H9 (cell line): ENCODE data around the gene MYO7B. TPM values are rescaled to one million over a fixed set of nuclear protein-coding genes. Genes with fewer than 3 reads are reported as not detected.

Experiments
- DNase-seq: peaks from one replicate; pipeline ENCODE4 v3.0.0-alpha.2; 2017
- H2AFZ ChIP-seq: one replicate; pipeline ENCODE4 v1.6.1; 2013; ENCODE audit warnings: mild to moderate bottlenecking, low read length, control low read depth, moderate library complexity
- H2AK5ac ChIP-seq: 2 replicates; pipeline ENCODE4 v1.6.1; 2013; ENCODE audit warnings: low read length, control low read depth, mixed read lengths; ENCODE audit not compliant: insufficient read length
- H2BK120ac ChIP-seq: one replicate; pipeline ENCODE4 v1.6.1; 2013; ENCODE audit warnings: low read depth, mild to moderate bottlenecking, low read length, control low read depth, inconsistent platforms; ENCODE audit not compliant: poor library complexity, severe bottlenecking
- H2BK12ac ChIP-seq: 2 replicates; pipeline ENCODE4 v1.6.1; 2013; ENCODE audit warnings: low read length, control low read depth, mixed read lengths, low read depth; ENCODE audit not compliant: insufficient read length
- H2BK15ac ChIP-seq: 2 replicates; pipeline ENCODE4 v1.6.1; 2013; ENCODE audit warnings: low read depth, low read length, control low read depth
- H2BK20ac ChIP-seq: one replicate; pipeline ENCODE4 v1.6.1; 2013; ENCODE audit warnings: low read depth, mild to moderate bottlenecking, low read length, control low read depth, inconsistent platforms; ENCODE audit not compliant: poor library complexity, severe bottlenecking
- H2BK5ac ChIP-seq: 2 replicates; pipeline ENCODE4 v1.6.1; 2013; ENCODE audit warnings: low read length, control low read depth, mixed read lengths; ENCODE audit not compliant: insufficient read length
- H3K14ac ChIP-seq: 2 replicates; pipeline ENCODE4 v1.6.1; 2013; ENCODE audit warnings: low read length, control low read depth; ENCODE audit not compliant: insufficient read depth
- H3K18ac ChIP-seq: 2 replicates; pipeline ENCODE4 v1.6.1; 2013; ENCODE audit warnings: low read depth, mild to moderate bottlenecking, mixed read lengths, low read length, control low read depth; ENCODE audit not compliant: insufficient read length
- H3K23ac ChIP-seq: 2 replicates; pipeline ENCODE4 v1.6.1; 2013; ENCODE audit warnings: low read length, control low read depth, mixed read lengths, low read depth; ENCODE audit not compliant: insufficient read length
- H3K23me2 ChIP-seq: 2 replicates; pipeline ENCODE4 v1.6.1; 2013; ENCODE audit warnings: low read depth, mild to moderate bottlenecking, mixed read lengths, low read length, control low read depth; ENCODE audit not compliant: insufficient read length, poor library complexity, severe bottlenecking
- H3K27ac ChIP-seq: 2 replicates; pipeline ENCODE4 v1.5.1; 2013; ENCODE audit warnings: low read length, control low read depth, mixed read lengths, low read depth; ENCODE audit not compliant: insufficient read length
- H3K27me3 ChIP-seq: 2 replicates; pipeline ENCODE4 v1.6.1; 2013; ENCODE audit warnings: low read length, control low read depth, inconsistent platforms; ENCODE audit not compliant: insufficient read depth
- H3K4ac ChIP-seq: 2 replicates; pipeline ENCODE4 v1.6.1; 2013; ENCODE audit warnings: low read depth, mild to moderate bottlenecking, control low read depth, inconsistent platforms, low read length, moderate library complexity
- H3K4me1 ChIP-seq: 2 replicates; pipeline ENCODE4 v1.6.1; 2013; ENCODE audit warnings: low read length, control low read depth, inconsistent platforms; ENCODE audit not compliant: insufficient read depth
- H3K4me2 ChIP-seq: 2 replicates; pipeline ENCODE4 v1.6.1; 2013; ENCODE audit warnings: low read length, control low read depth, mixed read lengths; ENCODE audit not compliant: insufficient read length, insufficient read depth
- H3K56ac ChIP-seq: 2 replicates; pipeline ENCODE4 v1.6.1; 2013; ENCODE audit warnings: low read depth, mild to moderate bottlenecking, mixed read lengths, low read length, control low read depth; ENCODE audit not compliant: insufficient read length
- H3K79me1 ChIP-seq: 2 replicates; pipeline ENCODE4 v1.6.1; 2013; ENCODE audit warnings: low read depth, mild to moderate bottlenecking, moderate library complexity, low read length, control low read depth, inconsistent platforms; ENCODE audit not compliant: insufficient read depth, poor library complexity, severe bottlenecking
- H3K79me2 ChIP-seq: 2 replicates; pipeline ENCODE4 v1.6.1; 2013; ENCODE audit warnings: low read length, control low read depth, inconsistent platforms; ENCODE audit not compliant: insufficient read depth
- H3K9ac ChIP-seq: 2 replicates; pipeline ENCODE4 v1.6.1; 2013; ENCODE audit warnings: low read length, control low read depth, mixed read lengths; ENCODE audit not compliant: insufficient read length; ENCODE audit errors: extremely low read depth
- H3K9me3 ChIP-seq: one replicate; pipeline ENCODE4 v1.6.1; 2013; ENCODE audit warnings: low read depth, low read length, inconsistent platforms; ENCODE audit not compliant: control insufficient read depth
- H3T11ph ChIP-seq: one replicate; pipeline ENCODE4 v1.6.1; 2013; ENCODE audit warnings: mild to moderate bottlenecking, low read length, control low read depth, inconsistent platforms
- H4K20me1 ChIP-seq: one replicate; pipeline ENCODE4 v1.6.1; 2013; ENCODE audit not compliant: control insufficient read depth, insufficient read length, insufficient read depth
- H4K5ac ChIP-seq: 2 replicates; pipeline ENCODE4 v1.6.1; 2013; ENCODE audit warnings: low read depth, mild to moderate bottlenecking, mixed read lengths, low read length, control low read depth; ENCODE audit not compliant: insufficient read length
- H4K8ac ChIP-seq: replicated peaks from 2 replicates; pipeline ENCODE4 v1.6.1; 2013; ENCODE audit warnings: low read length, control low read depth, mixed read lengths, low read depth; ENCODE audit not compliant: insufficient read length
- H4K91ac ChIP-seq: 2 replicates; pipeline ENCODE4 v1.6.1; 2013; ENCODE audit warnings: low read depth, mild to moderate bottlenecking, moderate library complexity, mixed read lengths, low read length, control low read depth; ENCODE audit not compliant: insufficient read length
- H3K27ac Mint-ChIP-seq, 3 experiments: 2 replicates in 2 of 3; 3 replicates in 1 of 3; pipeline ENCODE4 v1.8.0; 2020 to 2021; ENCODE audit warnings: mixed read lengths in 3 of 3, mild to moderate bottlenecking in 1 of 3, moderate library complexity in 1 of 3
- H3K27me3 Mint-ChIP-seq: 2 replicates; pipeline ENCODE4 v1.8.0; 2021; ENCODE audit warnings: low read depth, mild to moderate bottlenecking, moderate library complexity, mixed read lengths
- H3K36me3 Mint-ChIP-seq, 3 experiments: 2 replicates in 2 of 3; 3 replicates in 1 of 3; pipeline ENCODE4 v1.8.0; 2020 to 2021; ENCODE audit warnings: low read depth in 3 of 3, mixed read lengths in 3 of 3; ENCODE audit not compliant: insufficient read depth in 1 of 3
- H3K4me1 Mint-ChIP-seq, 2 experiments: 2 replicates each; pipeline ENCODE4 v1.8.0; 2020; ENCODE audit warnings: mixed read lengths in 2 of 2
- H3K4me3 Mint-ChIP-seq, 2 experiments: 2 replicates in 1 of 2; 3 replicates in 1 of 2; pipeline ENCODE4 v1.8.0; 2020 to 2021; ENCODE audit warnings: mild to moderate bottlenecking in 2 of 2, mixed read lengths in 2 of 2, moderate library complexity in 1 of 2
- H3K9me3 Mint-ChIP-seq, 2 experiments: 2 replicates in 1 of 2; 3 replicates in 1 of 2; pipeline ENCODE4 v1.8.0; 2020; ENCODE audit warnings: mild to moderate bottlenecking in 2 of 2, mixed read lengths in 2 of 2, moderate library complexity in 1 of 2
- CTCF ChIP-seq: fragments of 200-600 bp; sonication (generic); conservative IDR thresholded peaks from 3 replicates; pipeline ENCODE4 v1.8.0; 2021; ENCODE audit warnings: antibody characterized with exemption, mild to moderate bottlenecking
- WGBS: extraction: QIAGEN DNeasy Blood & Tissue Kit; methylation state at CpG from one replicate; pipeline ENCODE4 v1.1.7; 2013; ENCODE audit warnings: missing lambda C conversion rate, low lambda C conversion rate, mixed read lengths; ENCODE audit not compliant: insufficient read length; ENCODE audit errors: extremely low coverage; 5-methylcytosine and 5-hydroxymethylcytosine counted together
- total RNA-seq: library from RNA; stranded (reverse); gene quantifications from 2 replicates; pipeline ENCODE4 v1.2.1, GENCODE V29; 2021

MYO7B gene
- total RNA-seq, 1 experiment from 2014 or later, result not detected

GRCh38 chr2:127664895-127665225 lies 129.4 kb downstream of the MYO7B start:
- Histone ChIP-seq H3K23ac (no peak overlapping the region), H3K4me1 (no peaks in the 10 kb centered on the region), H4K91ac (no peak overlapping the region), H2BK20ac (no peak overlapping the region), H3K9ac (no peak overlapping the region), H2BK120ac (no peak overlapping the region), H4K8ac (no peak overlapping the region), H3K14ac (no peak overlapping the region), H2AFZ (no peak overlapping the region), H2BK12ac (no peak overlapping the region), H3K9me3 (no peaks in the 10 kb centered on the region), H4K5ac (no peak overlapping the region), H3K79me2 (0 out of 2 replicates have a peak, but pooled peaks cover 2% of the 10 kb centered on the region), H3K23me2 (peaks cover 4% of the 10 kb centered on the region), H4K20me1 (no peaks in the 10 kb centered on the region), H2BK5ac (no peak overlapping the region), H2BK15ac (no peak overlapping the region), H3K79me1 (no peaks in the 10 kb centered on the region), H3K27ac (no peak overlapping the region), H2AK5ac (no peak overlapping the region), H3K56ac (no peak overlapping the region), H3K4me2 (peak overlapping the region; percentile 18), H3K27me3 (peaks cover 14% of the 10 kb centered on the region; the same call in 1 of the 2 replicates), H3T11ph (no peak overlapping the region), H3K4ac (no peak overlapping the region), H3K18ac (no peak overlapping the region)
- H3K4me3 Mint-ChIP-seq, result peak overlapping the region in 1 of 2 experiments; percentile 59; a peak in 3 of 5 replicates
- no peak for TF ChIP-seq CTCF
- WGBS, result no CpG with 5 or more reads among the region's 6 CpGs
- peaks cover 58% of the 10 kb centered on the region for H3K27me3 Mint-ChIP-seq
- no peaks in the 10 kb centered on the region for H3K9me3 Mint-ChIP-seq
- H3K4me1 Mint-ChIP-seq, result peaks cover 3 to 4% of the 10 kb centered on the region in 2 experiments; a peak in 2 of 4 replicates
- no peak for DNase-seq
- H3K27ac Mint-ChIP-seq, result no peak overlapping the region
- peaks cover 0 to 2% (median 0%) of the 10 kb centered on the region in 3 experiments; a peak in 3 of 7 replicates for H3K36me3 Mint-ChIP-seq
